ENCODE measurements around the gene IDH2. TPM values are rescaled to one million over a fixed set of nuclear protein-coding genes. Genes with fewer than 3 reads are reported as not detected.
"Not testable (repeated sequence)": the region's sequence is repeated elsewhere in the genome, so short reads cannot be mapped to it uniquely, and the experiment has no call there.

IDH2 gene
- total RNA-seq, 2 experiments from 2014 or later = 91.2 to 93.0 TPM

- ChIA-PET CTCF (no interaction called here), POLR2A (no interaction called here)
Measured at GRCh38 chr15:90121086-90121485, 18.8 kb upstream of the IDH2 start.

DNA sequence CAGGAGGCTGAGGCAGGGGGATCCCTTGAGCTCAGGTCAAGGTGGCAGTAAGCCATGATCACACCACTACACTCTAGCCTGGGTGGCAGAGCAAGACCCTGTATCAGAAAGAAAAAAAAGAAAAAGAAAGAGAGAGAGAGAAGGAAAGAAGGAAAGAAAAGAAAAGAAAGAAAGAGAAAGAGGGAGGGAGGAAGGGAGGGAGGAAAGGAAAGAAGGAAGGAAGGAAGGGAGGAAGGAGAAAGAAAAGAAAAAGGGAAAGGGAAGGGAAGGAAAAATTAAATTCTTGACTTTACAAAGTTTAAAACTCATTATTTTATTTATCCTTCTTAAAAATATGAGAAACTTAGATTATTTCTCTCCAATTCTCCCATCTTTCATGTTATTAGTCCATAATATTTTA, 17.1 kb upstream of the IDH2 start:
- CTCF ChIA-PET = no interaction called here
- POLR2A ChIA-PET = no interaction called here

GRCh38 chr15:90115783-90116182, 13.5 kb upstream of the IDH2 start:
- ChIA-PET POLR2A (no interaction called here), CTCF (no interaction called here)

DNA sequence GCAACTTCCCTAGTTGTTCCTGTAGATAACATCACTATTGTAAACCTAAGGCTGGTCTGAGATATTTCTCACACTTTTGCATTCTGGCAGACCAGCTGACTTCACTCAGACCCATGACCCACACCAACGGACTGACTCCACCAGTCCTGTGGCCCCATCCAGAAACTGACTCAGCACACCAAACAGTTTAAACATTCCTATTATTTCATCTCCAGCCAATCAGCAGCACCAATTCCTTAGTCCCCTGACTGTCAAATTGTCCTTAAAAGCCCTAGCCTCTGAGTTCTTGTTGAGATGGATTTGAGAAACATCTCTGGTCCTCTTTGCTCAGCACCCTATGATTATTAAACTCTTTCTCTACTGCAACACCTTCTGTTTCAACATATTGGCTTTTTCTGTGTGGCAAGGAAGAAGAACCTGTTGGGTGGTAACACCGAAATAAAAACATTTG, 12.2 kb upstream of the IDH2 start:
- POLR2A ChIA-PET = no interaction called here
- CTCF ChIA-PET = interaction anchor here (1.1 kb wide), 1 partner anchor 36 kb away, joined by 4 read pairs; no protein-coding TSS in a partner anchor

DNA sequence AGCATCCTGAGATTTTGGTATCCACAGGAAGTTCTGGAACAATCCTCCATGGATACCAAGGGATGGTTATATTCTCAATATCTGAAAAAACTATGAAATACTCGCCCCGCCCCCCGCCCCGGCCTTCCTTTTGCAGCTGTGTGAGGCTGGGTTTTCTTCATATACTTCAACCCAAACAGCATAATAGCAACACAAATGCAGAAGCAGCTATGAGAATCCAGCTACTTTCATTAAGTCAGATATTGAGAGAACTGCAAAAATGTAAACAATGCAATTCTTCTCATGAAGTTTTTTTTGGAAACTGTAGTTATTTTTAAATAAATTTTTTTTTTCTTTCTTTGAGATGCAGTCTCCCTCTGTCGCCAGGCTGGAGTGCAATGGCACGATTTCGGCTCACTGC, 10.9 kb upstream of the IDH2 start:
- CTCF ChIA-PET = interaction anchor here (1.1 kb wide), 1 partner anchor 38 kb away, joined by 4 read pairs; no protein-coding TSS in a partner anchor
- POLR2A ChIA-PET = no interaction called here

- CTCF ChIA-PET = not testable (repeated sequence)
- POLR2A ChIA-PET = interaction anchor here (0.6 to 0.7 kb wide), 2 partner anchors 10 to 793 kb away, joined by 5 read pairs; no protein-coding TSS in a partner anchor
Measured at GRCh38 chr15:90109163-90109751, 7.0 kb upstream of the IDH2 start.

DNA sequence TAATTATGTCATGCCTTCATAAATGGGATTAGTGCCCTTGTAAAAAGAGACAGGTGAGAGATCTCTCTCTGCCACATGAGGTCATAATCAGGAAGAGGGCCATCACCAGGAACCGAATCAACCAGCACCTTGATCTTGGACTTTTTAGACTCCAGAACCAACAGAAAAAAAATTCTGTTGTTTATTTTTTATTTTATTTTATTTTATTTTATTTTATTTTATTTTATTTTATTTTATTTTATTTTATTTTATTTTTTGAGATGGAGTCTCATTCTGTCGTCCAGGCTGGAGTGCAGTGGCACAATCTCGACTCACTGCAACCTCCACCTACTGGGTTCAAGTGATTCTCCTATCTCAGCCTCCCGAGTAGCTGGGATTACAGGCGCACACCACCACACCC, 5.8 kb upstream of the IDH2 start:
- POLR2A ChIA-PET, CTCF ChIA-PET: not testable (repeated sequence)

DNA sequence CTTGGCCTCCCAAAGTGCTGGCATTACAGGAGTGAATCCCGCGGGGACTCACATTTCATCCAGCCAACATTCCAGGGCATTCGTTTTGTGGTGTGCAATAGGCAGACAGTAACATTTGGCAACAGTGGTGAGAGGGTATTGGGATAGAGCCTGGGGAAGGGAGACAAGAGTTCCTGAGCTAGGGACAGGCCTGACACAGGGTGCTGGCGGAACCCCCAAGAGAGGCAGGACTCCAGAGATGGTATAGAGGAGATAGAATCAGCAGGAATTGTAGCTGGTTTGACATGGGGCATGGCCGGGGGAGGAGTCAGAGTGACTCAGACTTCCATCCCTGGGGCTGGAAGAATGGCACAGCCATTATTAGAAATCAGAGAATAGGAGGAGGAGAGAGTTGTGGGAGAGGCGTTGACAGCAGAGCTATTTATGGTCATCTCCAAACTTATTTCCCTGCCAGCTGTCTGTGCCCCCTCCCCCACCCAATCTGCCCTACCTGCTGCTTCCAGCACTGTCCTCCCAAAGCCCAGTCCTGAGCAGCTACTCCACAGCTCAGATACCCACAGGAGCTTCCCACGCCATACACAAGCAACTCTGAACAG, 4.4 kb upstream of the IDH2 start:
- CTCF ChIA-PET = no interaction called here
- POLR2A ChIA-PET = interaction anchor here (0.6 kb wide), 1 partner anchor 45 kb away, joined by 4 read pairs; no protein-coding TSS in a partner anchor

GRCh38 chr15:90105521-90105920, 3.3 kb upstream of the IDH2 start:
- POLR2A ChIA-PET = no interaction called here
- CTCF ChIA-PET = interaction anchor here (0.6 to 1.4 kb wide), 2 partner anchors 34 to 113 kb away, joined by 3 read pairs; no protein-coding TSS in a partner anchor

DNA sequence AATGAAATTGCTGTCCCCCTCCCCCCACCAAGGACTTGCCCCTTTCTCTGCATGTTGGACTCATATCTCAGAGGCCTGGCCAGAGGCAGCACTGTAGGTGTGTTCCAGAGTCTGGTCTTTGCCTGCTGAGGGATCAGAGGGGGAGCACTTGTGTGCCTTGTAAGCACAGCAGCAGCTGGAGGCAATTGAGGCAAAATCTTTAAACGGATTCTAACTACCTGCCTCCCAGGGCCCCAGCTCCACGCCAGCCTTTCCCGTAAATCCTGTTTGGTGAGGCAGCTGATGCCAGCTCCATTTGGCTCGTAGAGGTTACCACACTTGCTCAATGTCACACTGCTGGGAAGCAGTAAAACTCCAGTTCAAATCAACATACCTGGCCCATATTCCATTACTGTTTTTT, 2.3 kb upstream of the IDH2 start:
- ChIA-PET CTCF (no interaction called here), POLR2A (no interaction called here)

DNA sequence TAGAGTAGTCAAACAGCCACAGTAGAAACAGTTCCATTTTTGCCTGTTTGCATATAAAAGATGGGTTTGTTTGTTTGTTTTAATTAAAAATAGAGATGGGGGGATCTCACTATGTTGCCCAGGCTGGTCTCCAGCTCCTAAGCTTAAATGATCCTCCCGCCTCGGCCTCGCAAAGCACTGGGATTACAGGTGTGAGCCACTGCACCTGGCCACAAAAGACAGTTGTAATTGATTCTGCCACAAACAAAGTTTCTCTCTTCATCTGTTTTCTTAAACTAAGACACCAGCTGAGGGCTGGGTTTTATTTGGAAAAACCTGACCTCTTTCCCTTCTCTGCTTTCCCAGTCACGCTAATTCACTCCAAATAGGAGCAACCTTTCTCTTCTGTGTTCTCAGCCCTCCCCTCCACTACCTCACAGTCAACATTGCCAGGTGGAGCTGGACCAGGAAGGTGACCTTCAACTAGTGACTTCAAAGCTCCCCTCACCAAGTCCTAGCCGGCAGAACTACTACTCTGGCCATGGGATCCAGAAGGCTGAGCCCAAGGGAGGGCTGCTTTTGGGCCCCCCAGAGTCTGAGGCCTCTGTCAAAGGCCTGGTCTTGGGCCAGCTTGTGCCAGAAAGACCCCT, 1.5 kb upstream of the IDH2 start:
- CTCF ChIA-PET = no interaction called here
- POLR2A ChIA-PET = no interaction called here

DNA sequence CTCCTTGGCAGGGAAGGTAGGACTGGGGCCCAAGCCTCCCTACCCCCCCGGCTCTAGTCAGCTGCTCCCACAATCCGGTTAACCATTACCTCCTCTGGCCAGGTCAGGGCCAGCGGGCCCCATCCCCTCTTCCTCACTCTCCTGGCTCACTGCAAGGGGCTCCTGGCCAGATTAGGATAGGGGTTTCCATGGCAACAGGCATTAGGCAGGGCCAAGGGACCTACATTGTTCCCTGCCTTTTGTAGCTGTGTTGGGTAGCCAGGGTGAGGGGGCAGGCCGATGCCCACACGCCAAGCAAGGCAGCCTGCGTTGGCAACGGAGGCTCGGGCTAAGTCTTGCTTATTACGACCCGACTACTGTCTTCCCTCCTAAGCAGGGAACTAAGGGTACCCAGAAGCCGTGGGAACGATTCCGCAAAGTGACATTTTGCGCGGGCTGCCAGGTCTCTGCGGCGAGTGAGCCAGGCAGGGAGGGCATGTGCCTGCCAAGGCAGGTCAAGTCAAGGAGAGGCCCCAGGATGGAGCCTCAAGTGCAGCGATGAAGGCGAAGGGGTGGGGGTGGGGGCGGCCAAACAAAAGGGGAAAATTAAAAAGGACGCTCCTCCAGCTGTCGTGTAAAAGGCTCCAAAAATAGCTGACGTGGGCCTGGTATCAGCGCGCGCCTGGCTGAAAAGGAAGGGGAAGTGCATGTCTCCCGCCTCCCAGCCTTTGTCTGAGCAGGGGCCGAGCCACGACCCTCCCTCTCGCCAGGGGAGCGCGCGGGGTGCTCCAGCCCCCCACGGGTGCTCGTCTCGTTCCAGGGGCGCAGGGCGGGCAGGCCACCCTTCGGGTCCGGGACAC, 919 bp downstream of the IDH2 start:
- POLR2A ChIA-PET = interaction anchor here (0.6 to 1.2 kb wide), 3 partner anchors 10 to 844 kb away, joined by 3 to 5 read pairs (median 4); partner anchors contain the start of gene AP3S2
- CTCF ChIA-PET = interaction anchor here (1.6 kb wide), 2 partner anchors 15 to 130 kb away, joined by 4 read pairs; no protein-coding TSS in a partner anchor

DNA sequence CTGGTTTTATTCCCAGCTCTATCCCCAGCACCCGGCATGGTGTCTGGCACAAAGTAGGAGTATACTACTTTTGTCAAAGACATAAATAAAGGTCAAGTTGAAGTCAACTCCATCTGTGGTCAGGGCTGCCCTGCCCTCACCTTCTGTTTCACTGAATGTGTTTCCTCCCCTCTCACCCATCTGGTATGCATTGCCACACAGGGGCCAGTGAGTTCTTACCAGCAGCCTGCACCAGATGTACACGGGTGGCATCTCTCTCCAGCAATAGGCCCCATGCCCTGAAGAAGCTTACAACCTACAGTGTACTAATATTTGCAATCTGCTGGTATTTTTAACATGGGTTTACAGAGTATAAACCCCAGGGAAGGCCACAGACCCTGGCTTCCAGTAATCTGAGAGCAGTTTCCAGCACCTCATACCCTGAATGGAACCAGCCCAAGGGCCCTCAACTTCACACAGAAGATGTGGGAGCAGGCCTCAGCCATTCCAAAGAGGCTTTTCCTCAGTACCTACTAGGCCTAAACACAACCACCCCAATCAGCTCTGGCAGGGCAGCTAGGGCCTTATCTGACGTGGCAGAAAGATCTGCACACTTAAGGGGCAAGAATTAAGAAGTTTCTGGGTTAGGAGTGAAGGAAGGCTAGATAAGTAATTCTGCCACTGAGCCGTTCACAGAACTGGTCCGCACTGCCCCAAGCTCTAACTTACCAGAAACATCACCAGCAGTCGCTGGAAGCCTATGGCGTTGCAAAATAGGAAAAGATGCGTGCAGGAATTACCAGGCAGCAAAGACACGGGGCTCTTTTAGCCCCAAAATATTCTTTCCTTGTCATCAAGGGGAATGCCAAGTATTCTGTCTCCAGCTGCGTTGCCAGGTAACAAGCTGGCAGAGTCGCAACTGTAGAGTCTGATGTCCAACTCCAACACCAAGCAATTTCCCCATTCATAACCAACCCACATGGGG, 2.1 kb downstream of the IDH2 start:
- CTCF ChIA-PET = interaction anchor here (0.7 to 1.6 kb wide), 4 partner anchors 13 to 133 kb away, joined by 3 to 4 read pairs (median 3); partner anchors contain the start of genes CIB1 and GDPGP1
- POLR2A ChIA-PET = interaction anchor here (0.6 to 1.2 kb wide), 2 partner anchors 165 to 207 kb away, joined by 3 read pairs; partner anchors contain the start of genes AP3S2 and NGRN

DNA sequence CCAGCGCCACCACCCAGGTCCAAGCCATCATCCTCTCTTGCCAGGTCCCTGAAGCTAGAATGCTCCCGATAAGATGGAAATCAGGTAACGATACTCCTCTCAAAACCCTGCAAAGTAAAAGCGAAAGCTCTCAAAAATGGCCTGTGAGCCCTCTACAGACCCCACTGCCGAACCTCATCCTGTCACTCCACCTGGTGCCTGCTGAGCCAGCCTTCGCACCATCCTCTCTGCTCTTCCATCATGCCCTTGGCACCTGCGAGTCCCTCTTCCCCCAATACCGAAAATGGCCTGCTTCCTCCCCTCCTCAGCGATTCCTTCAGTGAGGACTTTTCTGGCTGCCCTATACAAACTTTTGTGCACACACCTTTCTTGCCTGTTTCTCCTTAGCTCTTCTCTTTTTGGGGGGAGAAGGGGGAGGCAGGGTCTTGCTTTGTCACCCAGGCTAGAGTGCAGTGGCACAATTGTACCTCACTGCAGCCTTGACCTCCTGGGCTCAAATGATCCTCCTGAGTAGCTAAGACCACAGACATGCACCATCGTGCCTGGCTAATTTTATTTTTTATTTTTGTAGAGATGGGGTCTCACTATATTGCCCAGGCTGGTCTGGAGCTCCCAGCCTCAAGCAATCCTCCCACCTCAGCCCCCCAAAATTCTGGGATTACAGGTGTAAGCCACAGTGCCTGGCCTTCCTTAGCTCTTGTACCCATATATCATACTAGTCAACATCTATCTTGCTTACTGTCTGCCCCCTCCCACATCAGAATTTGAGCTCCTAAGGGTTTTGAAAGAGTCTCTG, 3.0 kb downstream of the IDH2 start:
- POLR2A ChIA-PET = interaction anchor here (0.6 to 1.0 kb wide), 4 partner anchors 9 to 166 kb away, joined by 3 to 5 read pairs (median 4); partner anchors contain the start of gene NGRN
- CTCF ChIA-PET = interaction anchor here (0.7 to 1.6 kb wide), 4 partner anchors 13 to 134 kb away, joined by 3 to 4 read pairs (median 3); partner anchors contain the start of genes CIB1 and GDPGP1

DNA sequence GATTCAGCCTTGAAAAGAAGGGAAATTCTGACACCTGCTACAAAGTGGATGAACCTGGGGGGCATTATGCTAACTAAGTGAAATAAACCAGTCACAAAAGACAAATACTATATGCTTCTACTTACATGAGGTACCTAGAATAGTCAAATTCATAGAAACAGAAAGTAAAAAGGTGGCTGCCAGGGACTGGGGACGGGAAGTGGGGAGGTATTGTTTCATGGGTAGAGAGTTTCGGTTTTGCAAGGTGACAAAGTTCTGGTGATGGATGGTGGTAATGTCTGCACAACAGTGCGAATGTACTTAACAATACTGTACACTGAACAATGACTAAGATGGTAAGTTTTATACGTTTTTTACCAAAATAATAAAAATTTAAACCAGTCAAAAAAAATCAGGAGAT, 4.8 kb downstream of the IDH2 start:
- POLR2A ChIA-PET = no interaction called here
- CTCF ChIA-PET = no interaction called here

DNA sequence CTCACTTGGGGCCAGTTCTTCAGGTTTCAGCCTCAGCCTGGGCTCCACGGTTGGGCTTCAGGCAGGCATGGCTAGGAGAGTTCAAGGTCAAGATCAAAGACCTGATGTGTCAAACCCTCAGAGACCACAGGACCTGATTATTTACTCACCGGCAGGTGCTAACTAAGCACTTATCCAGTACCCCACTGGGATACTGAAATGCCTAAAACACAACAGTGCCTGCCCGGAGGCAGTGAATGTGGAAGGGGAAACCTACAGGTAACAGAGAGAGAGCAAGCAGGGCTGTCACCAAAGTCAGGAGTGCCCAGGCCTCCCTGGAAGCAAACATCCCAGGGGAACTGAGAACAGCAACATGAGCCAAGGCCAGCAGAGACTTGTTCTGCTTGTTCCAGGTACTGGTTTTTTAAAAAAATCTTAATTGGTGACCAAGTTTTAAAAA, 6.7 kb downstream of the IDH2 start:
- POLR2A ChIA-PET = no interaction called here
- CTCF ChIA-PET = no interaction called here

- POLR2A ChIA-PET = interaction anchor here (0.5 to 1.3 kb wide), 2 partner anchors 11 to 57 kb away, joined by 3 to 5 read pairs; partner anchors contain the start of gene IDH2
- CTCF ChIA-PET = interaction anchor here (0.6 kb wide), 1 partner anchor 49 kb away, joined by 3 read pairs; no protein-coding TSS in a partner anchor
Measured at GRCh38 chr15:90091156-90091931, 10.9 kb downstream of the IDH2 start.

Data from activated CD8-positive, alpha-beta memory T cell treated with anti-CD3 and anti-CD28 coated beads for 36 hours (primary cell).